ENCODE results near the gene SYS1.

DNA sequence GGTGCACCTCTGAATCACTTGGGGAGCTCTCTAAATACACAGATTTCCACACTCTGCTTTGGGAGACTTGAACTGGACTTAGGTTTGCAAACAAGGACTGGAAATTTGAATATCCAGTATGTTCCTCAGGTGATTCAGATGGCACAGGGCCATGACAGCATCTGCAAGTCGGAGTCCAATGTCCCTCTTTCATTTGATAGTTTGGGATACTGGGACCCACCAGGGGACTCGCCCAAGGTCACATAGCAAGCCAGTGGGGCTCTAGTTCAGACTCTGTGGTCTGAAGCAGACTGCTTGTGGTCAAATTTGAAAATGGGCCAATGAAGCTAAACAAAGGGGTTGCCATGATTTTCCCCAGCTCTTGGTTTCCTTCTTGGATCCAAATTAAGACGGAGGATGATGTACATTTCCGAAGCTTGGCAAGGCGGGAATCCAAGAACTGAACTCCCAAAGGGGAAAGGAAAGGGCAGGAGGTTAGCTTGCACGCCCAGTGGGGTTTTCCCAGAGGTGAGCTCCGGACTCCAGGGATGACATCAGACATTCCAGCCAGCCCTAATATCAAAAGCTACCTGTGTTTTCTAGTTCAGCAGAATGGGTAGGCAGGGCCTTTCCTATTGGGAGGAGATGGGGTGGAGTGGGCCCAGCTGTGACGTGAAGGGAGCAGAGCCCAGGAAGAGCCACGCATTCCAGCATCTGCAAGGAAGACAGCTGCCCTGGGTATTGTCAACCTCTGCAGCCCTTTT lies 3.4 kb upstream of the SYS1 start:
- TF ChIP-seq MXI1 (conservative IDR thresholded peaks at IDR 0.05; ENCODE audit: poor library complexity, severe bottlenecking) (no peak), EP300 (conservative IDR thresholded peaks at IDR 0.05; ENCODE audit: poor library complexity, severe bottlenecking) (no peak), SMC3 (conservative IDR thresholded peaks at IDR 0.05; ENCODE audit: poor library complexity) (no peak), POLR2AphosphoS5 (IDR thresholded peaks at IDR 0.05) (no peak)
- TF ChIP-seq, protein P1, sequence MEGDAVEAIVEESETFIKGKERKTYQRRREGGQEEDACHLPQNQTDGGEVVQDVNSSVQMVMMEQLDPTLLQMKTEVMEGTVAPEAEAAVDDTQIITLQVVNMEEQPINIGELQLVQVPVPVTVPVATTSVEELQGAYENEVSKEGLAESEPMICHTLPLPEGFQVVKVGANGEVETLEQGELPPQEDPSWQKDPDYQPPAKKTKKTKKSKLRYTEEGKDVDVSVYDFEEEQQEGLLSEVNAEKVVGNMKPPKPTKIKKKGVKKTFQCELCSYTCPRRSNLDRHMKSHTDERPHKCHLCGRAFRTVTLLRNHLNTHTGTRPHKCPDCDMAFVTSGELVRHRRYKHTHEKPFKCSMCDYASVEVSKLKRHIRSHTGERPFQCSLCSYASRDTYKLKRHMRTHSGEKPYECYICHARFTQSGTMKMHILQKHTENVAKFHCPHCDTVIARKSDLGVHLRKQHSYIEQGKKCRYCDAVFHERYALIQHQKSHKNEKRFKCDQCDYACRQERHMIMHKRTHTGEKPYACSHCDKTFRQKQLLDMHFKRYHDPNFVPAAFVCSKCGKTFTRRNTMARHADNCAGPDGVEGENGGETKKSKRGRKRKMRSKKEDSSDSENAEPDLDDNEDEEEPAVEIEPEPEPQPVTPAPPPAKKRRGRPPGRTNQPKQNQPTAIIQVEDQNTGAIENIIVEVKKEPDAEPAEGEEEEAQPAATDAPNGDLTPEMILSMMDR (IDR thresholded peaks at IDR 0.05; ENCODE audit: poor library complexity, severe bottlenecking) = no peak

All from neural cell (in vitro differentiated cells).